Stomach (tissue), 9 donors: ENCODE results near the gene IL4. TPM values are rescaled to one million over a fixed set of nuclear protein-coding genes. Genes with fewer than 3 reads are reported as not detected.

ENCODE experiments used
- DNase-seq, 2 donors: peaks; one replicate each; pipeline versions ENCODE4 v3.0.0 to v3.0.0-alpha.2; 2013 to 2019
- H3K27ac ChIP-seq, 5 donors: fragments of 200-600 bp in 4 of 5; sonication (generic) in 4 of 5; one replicate each; pipeline ENCODE4 v1.5.1; 2013 to 2019; ENCODE audit warnings: mild to moderate bottlenecking in 1 of 5, moderate library complexity in 1 of 5
- H3K27me3 ChIP-seq, 3 donors: fragments of 200-600 bp; sonication (generic); one replicate each; pipeline ENCODE4 v1.5.1; 2017 to 2019; ENCODE audit warnings: mixed run types in 1 of 3
- H3K36me3 ChIP-seq, 4 donors: fragments of 200-600 bp; sonication (generic); 1 replicate in 3 of 4; 2 replicates in 1 of 4; pipeline ENCODE4 v1.5.1; 2016 to 2019
- H3K4me1 ChIP-seq, 4 donors: fragments of 200-600 bp; sonication (generic); one replicate each; pipeline ENCODE4 v1.5.1; 2016 to 2019
- H3K4me3 ChIP-seq, 4 donors: fragments of 200-600 bp; sonication (generic) in 3 of 4; one replicate each; pipeline ENCODE4 v1.5.1; 2016 to 2019; ENCODE audit warnings: mild to moderate bottlenecking in 1 of 4
- H3K9me3 ChIP-seq, 4 donors: fragments of 200-600 bp; sonication (generic); one replicate each; pipeline ENCODE4 v1.5.1; 2016 to 2019
- CTCF ChIP-seq, 7 experiments: fragments of 450-650 bp in 4 of 7; fragments of 200-600 bp in 3 of 7; sonication (generic) in 3 of 7; IDR thresholded peaks; one replicate each; pipeline ENCODE4 v1.5.1; 2016 to 2019; ENCODE audit warnings: antibody characterized with exemption in 7 of 7, control low read depth in 2 of 7, mild to moderate bottlenecking in 1 of 7
- EP300 ChIP-seq: sonication (generic); formaldehyde crosslinking; IDR thresholded peaks from one replicate; pipeline ENCODE4 v1.6.1; 2017; ENCODE audit warnings: antibody characterized with exemption
- POLR2A ChIP-seq, 4 donors: fragments of 450-650 bp; IDR thresholded peaks; one replicate each; pipeline ENCODE4 v1.6.1; 2016; ENCODE audit warnings: antibody characterized with exemption in 4 of 4, control low read depth in 2 of 4, mild to moderate bottlenecking in 1 of 4, moderate library complexity in 1 of 4
- POLR2AphosphoS5 ChIP-seq, 3 donors: sonication (generic); formaldehyde crosslinking; IDR thresholded peaks; one replicate each; pipeline ENCODE4 v1.6.1; 2016; ENCODE audit warnings: antibody characterized with exemption in 3 of 3
- WGBS, 5 donors: extraction: QIAGEN DNeasy Blood & Tissue Kit in 3 of 5; methylation state at CpG; one replicate each; pipeline versions ENCODE4 v1.1.5 to v1.1.7; 2013 to 2018; 5-methylcytosine and 5-hydroxymethylcytosine counted together
- intact Hi-C: fragments of 100-400 bp; cut with DNase I; formaldehyde crosslinking; loops from one replicate; pipeline ENCODE4 v1.15.1; 2023; ENCODE audit warnings: low total_unique reads
- polyA plus RNA-seq, 3 donors: library from polyadenylated mRNA; stranded (reverse); fragments of 200-250 nt; gene quantifications; one replicate each; pipeline ENCODE4 v1.2.3, GENCODE V29; 2013
- total RNA-seq, 5 donors: library from RNA; depleted of rRNA; stranded (reverse); fragments of >200 nt; gene quantifications; one replicate each; pipeline versions ENCODE4 v1.1.0 to v1.2.3, GENCODE V29; 2014 to 2016
- donor health status: healthy with polysubstance abuse.
- donor health status: Bipolar disorder and iron deficiency.
- donor health status: healthy.

IL4 gene
- total and polyA plus RNA-seq, 8 donors, result not detected

- H3K9me3 ChIP-seq, result no peaks in the 10 kb centered on the region
- peaks cover 5 to 27% (median 14%) of the 10 kb centered on the region in 4 donors for H3K4me1 ChIP-seq
- H3K36me3 ChIP-seq, result no peaks in the 10 kb centered on the region
- no peaks in the 10 kb centered on the region for H3K27me3 ChIP-seq
- no peak for TF ChIP-seq CTCF (IDR thresholded peaks at IDR 0.05)
- no peak for TF ChIP-seq POLR2AphosphoS5 (IDR thresholded peaks at IDR 0.05)
- no peak for TF ChIP-seq EP300
- no peak for TF ChIP-seq POLR2A (IDR thresholded peaks at IDR 0.05)
- DNase-seq, result no peak
- peak overlapping the region in 1 of 5 donors; percentile 77 for H3K27ac ChIP-seq
- 83 to 92% (median 90%) methylated on average over 15 of the region's 15 CpGs for WGBS, 5 donors
- intact Hi-C loops, result no loop called here
- H3K4me3 ChIP-seq, result no peak overlapping the region
These were observed 4.1 kb downstream of the IL4 start for GRCh38 chr5:132677682-132678400.

- TF ChIP-seq POLR2AphosphoS5 (IDR thresholded peaks at IDR 0.05) (no peak), CTCF (IDR thresholded peaks at IDR 0.05) (no peak), EP300 (no peak), POLR2A (IDR thresholded peaks at IDR 0.05) (no peak)
- DNase-seq, result no peak
- no peak overlapping the region for H3K27ac ChIP-seq
- WGBS, 5 donors, result 79 to 100% (median 89%) methylated on average over 1 of the region's 1 CpG
- no peaks in the 10 kb centered on the region for H3K9me3 ChIP-seq
- H3K27me3 ChIP-seq, result no peaks in the 10 kb centered on the region
- intact Hi-C loops, result no loop called here
- H3K36me3 ChIP-seq, result no peaks in the 10 kb centered on the region
- H3K4me3 ChIP-seq, result no peak overlapping the region
- H3K4me1 ChIP-seq, result peaks cover 5 to 27% (median 14%) of the 10 kb centered on the region in 4 donors
These were observed 4.9 kb downstream of the IL4 start for GRCh38 chr5:132678735-132679134.

- Histone ChIP-seq H3K27ac (no peak overlapping the region), H3K27me3 (no peaks in the 10 kb centered on the region), H3K4me3 (no peak overlapping the region), H3K4me1 (peaks cover 3 to 23% (median 13%) of the 10 kb centered on the region in 4 donors), H3K36me3 (no peaks in the 10 kb centered on the region), H3K9me3 (no peaks in the 10 kb centered on the region)
- intact Hi-C loops, result no loop called here
- DNase-seq, result no peak
- TF ChIP-seq POLR2AphosphoS5 (IDR thresholded peaks at IDR 0.05) (no peak), CTCF (IDR thresholded peaks at IDR 0.05) (no peak)
- WGBS, 5 donors, result 90 to 95% (median 95%) methylated on average over 7 of the region's 7 CpGs
These were observed 5.4 kb downstream of the IL4 start for GRCh38 chr5:132679166-132679565.

GRCh38 chr5:132679717-132680380, 6.1 kb downstream of the IL4 start:
- Histone ChIP-seq H3K36me3 (no peaks in the 10 kb centered on the region), H3K9me3 (no peaks in the 10 kb centered on the region), H3K27ac (no peak overlapping the region), H3K4me1 (peaks cover 0 to 18% (median 8%) of the 10 kb centered on the region in 4 donors), H3K4me3 (no peak overlapping the region), H3K27me3 (no peaks in the 10 kb centered on the region)
- intact Hi-C loops, result no loop called here
- no peak for TF ChIP-seq POLR2A (IDR thresholded peaks at IDR 0.05)
- 84 to 94% (median 88%) methylated on average over 14 to 15 of the region's 15 CpGs for WGBS, 5 donors
- no peak for DNase-seq
